Spinal cord (tissue), 10 donors: ENCODE results near the gene NEMP1. TPM values are rescaled to one million over a fixed set of nuclear protein-coding genes. Genes with fewer than 3 reads are reported as not detected.

ENCODE experiments used
- DNase-seq, 6 donors: peaks; one replicate each; pipeline versions ENCODE4 v3.0.0 to v3.0.0-alpha.2; 2013 to 2015; ENCODE audit warnings: low spot score in 6 of 6, low read depth in 4 of 6
- H3K27ac ChIP-seq: one replicate; pipeline ENCODE4 v1.5.1; 2013; ENCODE audit warnings: low read depth, low read length, control low read depth
- H3K27me3 ChIP-seq: one replicate; pipeline ENCODE4 v1.6.1; 2013; ENCODE audit warnings: low read length; ENCODE audit not compliant: control insufficient read depth, insufficient read depth
- H3K36me3 ChIP-seq: one replicate; pipeline ENCODE4 v1.6.1; 2013; ENCODE audit warnings: low read length; ENCODE audit not compliant: control insufficient read depth, insufficient read depth
- H3K4me1 ChIP-seq: one replicate; pipeline ENCODE4 v1.6.1; 2013; ENCODE audit warnings: low read length; ENCODE audit not compliant: control insufficient read depth, insufficient read depth
- H3K4me3 ChIP-seq: one replicate; pipeline ENCODE4 v1.5.1; 2013; ENCODE audit warnings: low read depth, low read length, control low read depth
- H3K9me3 ChIP-seq: one replicate; pipeline ENCODE4 v1.6.1; 2013; ENCODE audit warnings: low read length; ENCODE audit not compliant: control insufficient read depth, insufficient read depth
- WGBS: methylation state at CpG from one replicate; pipeline ENCODE4 v1.1.5; 2013; ENCODE audit warnings: missing lambda C conversion rate; ENCODE audit not compliant: insufficient coverage; 5-methylcytosine and 5-hydroxymethylcytosine counted together
- polyA plus RNA-seq, 2 donors: library from polyadenylated mRNA; unstranded; fragments of 120-200 nt; gene quantifications; one replicate each; pipeline ENCODE4 v1.2.1, GENCODE V29; 2013; ENCODE audit not compliant: insufficient read length in 2 of 2
- total RNA-seq, 2 donors: library from RNA; depleted of rRNA in 1 of 2; stranded (reverse); fragments of 120-200 nt in 1 of 2; fragments of >200 nt in 1 of 2; gene quantifications; one replicate each; pipeline versions ENCODE4 v1.2.3 to v1.2.4, GENCODE V29; 2013 to 2014
- donor health status: healthy.

Gene NEMP1
- total and polyA plus RNA-seq, 4 donors, result 13.2 to 17.3 (median 13.6) TPM

- peaks cover 71% of the 10 kb centered on the region for H3K4me1 ChIP-seq
- no peak overlapping the region for H3K4me3 ChIP-seq
- H3K9me3 ChIP-seq, result no peaks in the 10 kb centered on the region
- DNase-seq, result no peak
- no peaks in the 10 kb centered on the region for H3K27me3 ChIP-seq
- WGBS, result 85% methylated on average over 18 of the region's 25 CpGs
- H3K36me3 ChIP-seq, result peaks cover 63% of the 10 kb centered on the region
- peak overlapping the region; percentile 95 for H3K27ac ChIP-seq
Observed at GRCh38 chr12:57091638-57092528, 13.3 kb upstream of the NEMP1 start.

- Histone ChIP-seq H3K4me1 (peaks cover 79% of the 10 kb centered on the region), H3K27me3 (no peaks in the 10 kb centered on the region), H3K4me3 (peak overlapping the region; percentile 83), H3K9me3 (no peaks in the 10 kb centered on the region), H3K36me3 (peaks cover 55% of the 10 kb centered on the region), H3K27ac (peak overlapping the region; percentile 95)
- 75% methylated on average over 10 of the region's 22 CpGs for WGBS
- DNase-seq, result peak in 1 of 6 donors; percentile 71
Observed at GRCh38 chr12:57090924-57091637, 12.5 kb upstream of the NEMP1 start.

- peak overlapping the region; percentile 95 for H3K27ac ChIP-seq
- H3K9me3 ChIP-seq, result no peaks in the 10 kb centered on the region
- 65% methylated on average over 6 of the region's 6 CpGs for WGBS
- DNase-seq, result no peak
- no peaks in the 10 kb centered on the region for H3K27me3 ChIP-seq
- peaks cover 50% of the 10 kb centered on the region for H3K36me3 ChIP-seq
- H3K4me3 ChIP-seq, result peak overlapping the region; percentile 83
- H3K4me1 ChIP-seq, result peaks cover 82% of the 10 kb centered on the region
Observed at GRCh38 chr12:57090490-57090889, 11.9 kb upstream of the NEMP1 start.

- peak overlapping the region; percentile 83 for H3K4me3 ChIP-seq
- H3K4me1 ChIP-seq, result peaks cover 79% of the 10 kb centered on the region
- 1% methylated on average over 30 of the region's 45 CpGs for WGBS
- H3K27me3 ChIP-seq, result no peaks in the 10 kb centered on the region
- H3K36me3 ChIP-seq, result peaks cover 40% of the 10 kb centered on the region
- H3K9me3 ChIP-seq, result no peaks in the 10 kb centered on the region
- peak overlapping the region; percentile 95 for H3K27ac ChIP-seq
- peak in 3 of 6 donors; percentile 36 to 88 (median 77) for DNase-seq
Observed at GRCh38 chr12:57089271-57090245, 11.0 kb upstream of the NEMP1 start.

GRCh38 chr12:57088354-57089270, 10.0 kb upstream of the NEMP1 start, which contains the start of gene NAB2:
Gene NAB2, plus strand, starts transcription at chr12:57089114. Its CDS starts 158 bp downstream, at chr12:57089272.
- H3K27ac ChIP-seq, result peak within 1 kb of the TSS; percentile 99
- no peaks in the 10 kb centered on the region for H3K27me3 ChIP-seq
- peaks cover 31% of the 10 kb centered on the region for H3K36me3 ChIP-seq
- H3K4me1 ChIP-seq, result peaks cover 70% of the 10 kb centered on the region
- WGBS, result under 1% methylated on average over 70 of the region's 91 CpGs
- peak within 1 kb of the TSS; percentile 86 for H3K4me3 ChIP-seq
- DNase-seq, result peak in 4 of 6 donors; percentile 80 to 96 (median 89)
- no peaks in the 10 kb centered on the region for H3K9me3 ChIP-seq

GRCh38 chr12:57087691-57088353, 9.2 kb upstream of the NEMP1 start:
- Histone ChIP-seq H3K4me3 (peak overlapping the region; percentile 86), H3K27ac (peak overlapping the region; percentile 99), H3K9me3 (no peaks in the 10 kb centered on the region), H3K36me3 (peaks cover 23% of the 10 kb centered on the region), H3K4me1 (peaks cover 62% of the 10 kb centered on the region), H3K27me3 (no peaks in the 10 kb centered on the region)
- DNase-seq, result peak in 3 of 6 donors; percentile 29 to 93 (median 66)
- 1% methylated on average over 27 of the region's 37 CpGs for WGBS

- peaks cover 16% of the 10 kb centered on the region for H3K36me3 ChIP-seq
- H3K4me3 ChIP-seq, result peak overlapping the region; percentile 86
- no peaks in the 10 kb centered on the region for H3K27me3 ChIP-seq
- WGBS, result under 1% methylated on average over 37 of the region's 52 CpGs
- peaks cover 55% of the 10 kb centered on the region for H3K4me1 ChIP-seq
- no peaks in the 10 kb centered on the region for H3K9me3 ChIP-seq
- peak in 3 of 6 donors; percentile 46 to 92 (median 77) for DNase-seq
- H3K27ac ChIP-seq, result peak overlapping the region; percentile 99
Observed at GRCh38 chr12:57087010-57087690, 8.6 kb upstream of the NEMP1 start.
